GM19099 (cell line): ENCODE results near the gene RAD17.

Experiments
- POLR2A ChIP-seq: IDR thresholded peaks from 3 replicates; pipeline ENCODE4 v1.6.1; 2011; ENCODE audit warnings: low read depth; ENCODE audit not compliant: insufficient read length; ENCODE audit errors: extremely low read depth

Gene RAD17

DNA sequence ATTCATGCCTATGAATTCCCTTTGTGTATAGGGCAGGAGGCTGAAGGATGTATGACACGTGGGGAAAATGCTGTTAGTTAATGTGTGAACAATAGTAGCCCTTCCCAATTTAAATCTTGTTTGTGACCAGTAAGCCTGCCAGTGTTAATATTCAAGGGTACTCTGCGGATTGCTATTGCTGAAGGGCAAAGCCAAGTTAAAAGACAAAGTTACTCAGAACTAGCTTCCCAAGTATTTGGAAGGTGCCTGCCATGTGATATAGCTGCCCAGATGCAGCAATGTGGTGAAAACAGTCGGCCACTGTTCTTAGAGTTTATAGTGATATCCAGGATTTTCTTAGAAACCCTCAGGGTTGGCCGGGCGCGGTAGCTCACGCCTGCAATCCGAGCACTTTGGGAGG lies 79.9 kb downstream of the RAD17 start:
- TF ChIP-seq POLR2A: no peak

GRCh38 chr5:69450116-69450515 lies 80.5 kb downstream of the RAD17 start:
- TF ChIP-seq POLR2A: no peak

DNA sequence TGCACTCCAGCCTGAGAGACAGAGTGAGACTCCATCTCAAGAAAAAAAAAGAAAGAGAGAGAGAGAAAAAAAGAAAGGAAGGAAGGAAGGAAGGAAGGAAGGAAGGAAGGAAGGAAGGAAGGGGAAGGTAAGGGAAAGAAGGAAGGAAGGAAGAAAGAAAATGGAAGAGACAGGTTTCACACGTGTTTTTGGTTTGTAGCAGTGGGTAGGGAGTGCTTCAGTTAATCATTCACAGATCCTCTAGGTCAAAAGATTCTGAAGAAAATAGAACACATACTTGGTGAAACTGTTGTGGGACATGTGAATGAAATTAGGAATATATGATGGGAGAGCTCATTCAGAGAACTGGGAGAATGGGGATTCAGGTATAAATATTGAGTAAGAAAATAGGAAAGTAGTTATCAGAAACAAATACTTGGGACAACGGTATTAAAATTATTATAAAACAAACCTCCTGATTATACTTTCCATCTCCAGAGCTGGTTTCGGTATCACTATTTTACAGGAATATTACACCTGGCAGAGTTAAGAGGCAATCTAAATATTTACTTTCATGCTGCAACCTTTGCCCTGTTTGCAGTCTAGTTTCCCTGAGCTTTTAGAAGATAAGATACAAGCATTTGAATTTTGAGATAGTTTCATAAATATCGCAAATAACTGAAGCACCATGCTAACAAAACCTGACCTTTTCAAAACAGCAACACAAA lies 82.5 kb downstream of the RAD17 start:
- TF ChIP-seq POLR2A: no peak

DNA sequence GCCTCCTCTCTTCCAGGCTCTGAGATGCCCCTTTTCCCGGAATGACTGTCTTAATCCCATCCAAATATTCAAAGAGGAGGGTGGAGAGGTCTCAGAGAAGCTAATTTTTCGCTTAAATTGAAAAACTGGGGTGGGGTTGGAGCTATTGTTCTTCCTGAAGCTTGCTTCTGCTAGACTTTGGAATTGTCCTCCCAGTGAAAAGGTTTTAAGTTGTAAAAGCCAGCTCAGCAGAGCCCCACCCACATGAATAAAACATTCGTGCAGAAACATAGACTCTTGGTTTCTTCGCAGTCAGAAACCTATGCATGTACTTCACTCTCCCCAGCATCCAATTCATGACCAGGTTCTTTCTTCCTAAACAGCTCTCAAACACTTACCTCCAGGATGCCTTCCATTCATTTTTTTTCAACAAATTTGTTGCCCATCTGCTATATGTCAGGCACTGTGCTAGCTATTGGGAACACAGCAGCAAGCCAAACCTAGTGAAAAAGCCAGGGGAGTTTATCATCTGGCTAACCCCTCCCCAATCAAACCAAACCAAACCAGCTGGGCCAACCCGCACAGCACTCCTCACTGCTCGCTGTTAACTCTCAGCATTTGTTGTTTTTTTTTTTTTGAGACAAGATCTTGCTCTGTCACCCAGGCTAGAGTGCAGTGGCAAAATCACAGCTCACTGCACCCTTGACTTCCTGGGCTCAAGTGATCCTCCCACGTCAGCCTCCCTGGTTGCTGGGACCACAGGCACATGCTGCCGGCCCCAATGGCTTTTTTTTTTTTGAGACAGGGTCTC lies 85.0 kb downstream of the RAD17 start:
- TF ChIP-seq POLR2A: no peak

DNA sequence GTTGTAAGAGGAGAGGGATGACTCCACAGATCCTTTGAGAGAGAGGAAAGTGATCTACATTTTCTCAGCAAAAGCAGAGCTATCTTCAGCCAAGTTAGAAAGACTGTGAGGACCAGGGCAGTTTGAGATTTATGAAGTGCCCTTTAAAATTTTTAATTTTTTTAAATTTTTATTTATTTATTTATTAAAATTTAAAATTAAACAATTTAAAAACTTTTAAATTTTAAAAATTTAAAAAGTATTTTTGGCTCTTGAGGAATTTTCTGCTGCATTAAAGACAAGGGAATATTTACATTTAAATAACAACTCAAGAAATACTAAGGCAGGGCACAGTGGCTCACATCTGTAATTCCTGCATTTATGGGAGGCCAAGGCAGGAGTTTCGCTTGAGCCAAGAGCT lies 92.6 kb downstream of the RAD17 start:
- TF ChIP-seq POLR2A: no peak
